Measurements from ENCODE around the gene USHBP1.
A peak's percentile ranks its signal among the peaks of the same experiment; 100 is the strongest.
"Not testable (repeated sequence)": the region's sequence is repeated elsewhere in the genome, so short reads cannot be mapped to it uniquely, and the experiment has no call there.

USHBP1 gene

GRCh38 chr19:17294051-17294891, 29.7 kb upstream of the USHBP1 start:
- FAIRE-seq, result no peak

GRCh38 chr19:17293605-17294004, 29.1 kb upstream of the USHBP1 start:
- FAIRE-seq, result no peak

- peak; percentile 86 for FAIRE-seq
Observed at GRCh38 chr19:17292301-17293074, 27.9 kb upstream of the USHBP1 start.

GRCh38 chr19:17289489-17289888, 24.9 kb upstream of the USHBP1 start:
- FAIRE-seq, result no peak

GRCh38 chr19:17286752-17287151, 22.2 kb upstream of the USHBP1 start:
- no peak for FAIRE-seq

- FAIRE-seq, result no peak
Observed at GRCh38 chr19:17286263-17286662, 21.7 kb upstream of the USHBP1 start.

- no peak for FAIRE-seq
Observed at GRCh38 chr19:17285415-17286135, 21.0 kb upstream of the USHBP1 start.

- FAIRE-seq, result no peak
Observed at GRCh38 chr19:17283504-17283996, 19.0 kb upstream of the USHBP1 start.

GRCh38 chr19:17282488-17283125, 18.1 kb upstream of the USHBP1 start:
- FAIRE-seq, result no peak

GRCh38 chr19:17281391-17282304, 17.1 kb upstream of the USHBP1 start, which contains the start of gene ANKLE1:
ANKLE1 (plus strand) TSS chr19:17281901; CDS start chr19:17281921, 20 bp downstream.
- no peak for FAIRE-seq

- no peak for FAIRE-seq
Observed at GRCh38 chr19:17279436-17279835, 14.9 kb upstream of the USHBP1 start.

- FAIRE-seq, result no peak
Observed at GRCh38 chr19:17275441-17276175, 11.1 kb upstream of the USHBP1 start.

- not testable (repeated sequence) for FAIRE-seq
Observed at GRCh38 chr19:17274892-17275291, 10.3 kb upstream of the USHBP1 start.

GRCh38 chr19:17268754-17269153, 4.2 kb upstream of the USHBP1 start:
- no peak for FAIRE-seq

GRCh38 chr19:17266975-17267788, 2.6 kb upstream of the USHBP1 start, which contains the start of gene BABAM1:
BABAM1 (plus strand) TSS chr19:17267443; CDS start chr19:17268807, 1,364 bp downstream.
- FAIRE-seq, result peak; percentile 99

GRCh38 chr19:17266589-17266974, 2.0 kb upstream of the USHBP1 start:
- no peak for FAIRE-seq

GRCh38 chr19:17266026-17266425, 1.5 kb upstream of the USHBP1 start:
- FAIRE-seq, result no peak

- FAIRE-seq, result no peak
Observed at GRCh38 chr19:17263712-17264640, 569 bp downstream of the USHBP1 start.

GRCh38 chr19:17262557-17262956, 2.0 kb downstream of the USHBP1 start:
- no peak for FAIRE-seq
